Measurements from ENCODE around the gene ZFAND3. TPM values are rescaled to one million over a fixed set of nuclear protein-coding genes. Genes with fewer than 3 reads are reported as not detected.
A peak's percentile ranks its signal among the peaks of the same experiment; 100 is the strongest.

Gene ZFAND3, protein sequence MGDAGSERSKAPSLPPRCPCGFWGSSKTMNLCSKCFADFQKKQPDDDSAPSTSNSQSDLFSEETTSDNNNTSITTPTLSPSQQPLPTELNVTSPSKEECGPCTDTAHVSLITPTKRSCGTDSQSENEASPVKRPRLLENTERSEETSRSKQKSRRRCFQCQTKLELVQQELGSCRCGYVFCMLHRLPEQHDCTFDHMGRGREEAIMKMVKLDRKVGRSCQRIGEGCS
- 13.4 and 14.8 TPM in 2 replicates for polyA plus RNA-seq (2014; cell fraction: cytosol; rRNA removed)
- polyA plus RNA-seq (2014; cell fraction: nucleus; rRNA removed), result 8.4 and 18.4 TPM in 2 replicates

DNA sequence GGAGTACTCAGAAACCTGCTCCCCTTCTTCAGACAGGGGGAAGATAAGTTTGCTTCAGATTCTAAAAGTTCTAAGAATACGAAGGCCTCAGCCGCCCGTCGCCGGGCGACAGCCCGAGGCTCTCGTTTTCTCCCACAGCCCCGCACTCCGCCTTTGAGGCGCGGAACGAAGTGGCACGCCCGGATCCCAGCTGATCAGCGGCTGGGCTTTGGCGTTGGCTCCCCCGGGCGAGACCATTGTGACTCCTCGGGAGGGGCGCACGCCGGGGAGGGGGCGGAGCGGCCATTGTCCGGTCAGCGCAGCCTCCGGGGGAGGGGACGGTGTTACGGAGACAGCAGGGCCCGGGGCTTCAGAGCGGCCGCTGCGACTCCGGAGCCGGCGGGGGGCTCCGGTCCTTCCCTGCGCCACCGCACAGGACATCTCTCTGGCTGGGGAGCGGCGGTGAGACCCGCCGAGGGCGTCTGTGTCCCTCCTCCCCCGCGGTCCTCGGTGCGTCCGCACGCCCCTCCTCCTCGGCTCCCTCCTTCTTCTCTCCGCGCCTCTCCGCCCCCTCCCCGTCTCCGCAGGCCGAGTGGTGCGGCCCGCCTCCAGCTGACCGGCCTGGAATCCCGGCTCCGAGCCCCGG lies at the start of gene ZFAND3:
Gene ZFAND3 (plus strand): TSS at position 551 of the 625 bp plus-strand sequence. CDS start 219 bp downstream, outside the sequence.
- peak; percentile 97 for DNase-seq (ENCODE audit: low spot score)

DNA sequence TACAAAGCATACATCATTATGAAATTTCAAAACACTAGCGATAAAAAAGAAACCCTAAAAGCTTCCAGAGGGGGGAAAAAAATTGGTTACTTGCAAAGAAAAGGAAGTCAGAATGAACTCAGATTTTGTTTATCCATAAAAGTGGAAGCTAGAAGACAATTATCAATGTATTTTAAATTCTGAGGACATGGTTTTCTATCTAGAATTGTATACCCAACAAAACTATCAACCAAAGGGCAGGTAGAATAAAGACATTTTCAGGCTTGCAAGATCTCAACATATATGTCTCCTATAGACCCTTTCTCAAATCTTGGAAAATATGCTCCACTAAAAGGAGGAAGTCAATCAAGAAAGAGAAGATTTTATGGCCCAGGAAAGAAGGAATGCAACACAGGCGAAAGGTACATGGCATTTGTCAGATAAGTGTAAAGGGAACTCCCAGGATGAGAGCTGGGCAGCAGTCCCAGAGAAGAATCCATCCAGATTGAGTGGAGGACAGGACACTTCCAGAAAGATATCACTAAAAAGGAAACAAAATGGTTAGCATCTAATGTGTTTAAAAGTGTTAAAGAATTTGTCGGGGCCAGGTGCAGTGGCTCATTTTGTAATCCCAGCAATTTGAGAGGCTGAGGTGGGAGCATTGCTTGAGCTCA lies 45.4 kb upstream of the ZFAND3 start:
- DNase-seq (ENCODE audit: low spot score), result no peak

DNA sequence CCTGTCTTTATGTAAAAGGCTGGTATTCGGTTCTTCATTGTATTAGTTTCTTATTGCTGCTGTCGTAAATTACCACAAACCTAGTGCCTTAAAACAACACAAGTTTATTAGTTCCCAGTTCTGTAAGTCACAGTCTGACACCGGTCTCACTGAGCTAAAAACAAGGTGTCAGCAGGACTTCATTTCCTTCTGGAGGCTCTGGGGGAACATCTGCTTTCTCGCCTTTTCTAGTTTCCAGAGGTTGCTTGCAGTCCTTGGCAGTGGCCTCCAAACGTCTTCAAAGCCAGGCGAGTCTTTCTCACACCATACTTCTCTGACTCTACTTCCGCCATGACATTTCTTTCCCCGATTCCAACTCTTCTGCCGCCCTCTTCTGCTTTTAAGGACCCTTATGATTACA lies 43.0 kb upstream of the ZFAND3 start:
- DNase-seq (ENCODE audit: low spot score), result no peak

DNA sequence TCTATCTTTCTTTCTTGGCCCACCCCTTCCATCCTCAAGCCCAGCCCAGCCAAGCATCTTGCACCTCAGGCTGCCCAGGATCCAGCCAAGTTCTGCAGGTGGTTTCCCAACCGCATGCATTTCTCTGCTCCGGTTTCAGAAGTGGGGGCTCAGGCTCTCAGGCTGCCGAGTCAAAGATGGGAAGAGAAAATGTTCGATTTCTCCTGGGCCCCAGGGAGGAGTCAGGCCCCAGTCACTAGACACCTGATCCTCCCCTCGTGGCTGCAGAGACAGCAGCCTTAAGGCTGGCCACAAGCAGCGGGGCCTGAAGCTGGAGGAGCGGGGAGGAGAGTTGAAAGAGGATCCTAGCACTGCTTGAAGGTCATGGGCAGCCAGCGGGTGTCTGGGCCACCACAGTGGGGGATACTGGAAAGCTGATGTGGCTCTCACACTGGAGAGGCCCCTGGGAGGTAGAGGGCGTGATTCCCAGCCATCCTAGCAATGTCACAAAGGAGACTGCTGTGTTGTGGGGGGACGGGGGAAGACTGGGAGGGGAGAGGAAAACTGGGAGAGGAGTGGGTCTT lies 42.2 kb upstream of the ZFAND3 start:
- DNase-seq (ENCODE audit: low spot score), result peak; percentile 45

DNA sequence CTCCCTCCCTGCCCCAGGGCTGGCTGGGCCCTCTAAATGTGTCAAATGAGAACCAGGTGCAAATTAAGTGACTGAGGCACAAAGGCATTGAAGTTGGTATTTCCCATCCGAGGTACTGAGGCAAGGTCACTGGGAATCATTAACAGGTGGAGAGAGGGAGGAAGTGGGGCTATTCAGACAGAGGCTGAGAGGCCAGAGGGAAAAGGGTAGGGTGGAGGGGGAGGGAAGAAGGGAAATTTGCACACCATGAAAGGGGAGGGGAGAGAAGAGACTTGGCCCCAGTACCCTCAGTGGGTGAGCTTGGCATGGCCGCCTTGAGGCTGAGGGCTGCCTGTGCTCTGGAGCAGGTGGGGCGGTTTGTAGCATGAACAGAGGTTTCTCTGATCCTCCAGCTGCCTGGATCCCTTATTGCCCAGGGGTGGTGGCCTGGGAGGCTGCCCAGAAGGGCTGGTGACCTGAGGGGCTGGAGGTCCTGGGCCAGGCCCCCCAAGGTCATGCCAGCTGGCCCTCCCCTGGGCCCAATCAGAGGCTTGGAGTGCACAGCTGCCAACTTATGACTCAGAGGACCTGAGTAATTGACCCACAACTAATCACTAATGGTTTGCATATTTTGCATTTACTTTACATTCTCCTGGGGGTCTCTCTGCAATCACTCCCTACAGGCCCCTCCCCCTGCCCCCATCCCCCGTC lies 40.3 kb upstream of the ZFAND3 start:
- no peak for DNase-seq (ENCODE audit: low spot score)

DNA sequence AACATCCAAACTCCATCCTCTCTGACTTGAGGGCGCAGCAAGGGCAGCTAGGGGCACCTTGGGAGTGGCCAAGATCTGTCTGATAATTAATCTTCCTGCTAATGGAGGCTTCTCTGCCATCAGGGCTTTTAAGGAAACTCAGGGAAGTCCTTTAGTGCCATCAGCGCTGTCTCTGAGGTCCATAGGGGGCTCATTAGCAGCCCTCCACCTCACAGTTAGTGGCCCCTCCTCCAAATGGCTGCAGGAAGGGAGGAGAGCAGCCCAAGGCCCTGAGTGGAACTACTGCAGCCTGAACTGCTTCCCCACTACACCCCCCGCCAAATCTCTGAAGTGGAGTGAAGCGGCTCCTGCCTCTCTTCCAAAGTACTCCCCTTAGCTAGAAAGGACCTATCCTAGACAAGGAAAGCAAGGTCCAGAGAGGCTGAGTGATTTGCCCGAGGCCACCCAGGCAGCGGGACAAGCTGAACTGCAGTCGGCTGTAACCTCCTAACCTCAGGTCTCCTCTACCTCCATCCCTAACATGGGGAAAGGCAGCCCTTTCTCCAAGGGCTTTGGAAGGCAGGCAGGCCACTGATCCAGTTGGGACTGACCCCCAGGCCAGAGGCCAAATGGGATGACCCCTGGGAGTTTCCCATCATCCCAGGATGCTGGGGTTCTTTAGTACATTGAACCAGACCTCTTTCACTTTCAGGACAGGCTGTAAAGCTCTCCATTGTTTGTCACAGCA lies 39.5 kb upstream of the ZFAND3 start:
- DNase-seq (ENCODE audit: low spot score), result no peak

DNA sequence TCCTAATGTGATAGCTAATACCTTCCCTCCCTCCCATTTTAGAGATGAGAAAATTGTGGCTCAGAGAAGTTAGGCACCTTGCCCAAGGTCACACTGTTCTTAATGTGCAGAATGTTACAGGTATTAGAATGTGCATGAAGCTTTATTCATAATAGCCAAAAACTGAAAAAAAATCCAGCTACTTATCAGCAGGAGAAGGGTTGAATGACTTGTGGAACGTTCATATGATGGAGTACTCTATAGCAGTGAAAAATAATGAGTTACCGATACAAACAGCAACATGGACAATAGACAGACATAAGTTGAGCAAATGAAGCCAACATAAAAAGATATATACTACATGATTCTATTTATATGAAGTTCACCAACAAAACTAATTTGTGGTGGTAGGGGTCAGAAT lies 37.7 kb upstream of the ZFAND3 start:
- DNase-seq (ENCODE audit: low spot score), result no peak

DNA sequence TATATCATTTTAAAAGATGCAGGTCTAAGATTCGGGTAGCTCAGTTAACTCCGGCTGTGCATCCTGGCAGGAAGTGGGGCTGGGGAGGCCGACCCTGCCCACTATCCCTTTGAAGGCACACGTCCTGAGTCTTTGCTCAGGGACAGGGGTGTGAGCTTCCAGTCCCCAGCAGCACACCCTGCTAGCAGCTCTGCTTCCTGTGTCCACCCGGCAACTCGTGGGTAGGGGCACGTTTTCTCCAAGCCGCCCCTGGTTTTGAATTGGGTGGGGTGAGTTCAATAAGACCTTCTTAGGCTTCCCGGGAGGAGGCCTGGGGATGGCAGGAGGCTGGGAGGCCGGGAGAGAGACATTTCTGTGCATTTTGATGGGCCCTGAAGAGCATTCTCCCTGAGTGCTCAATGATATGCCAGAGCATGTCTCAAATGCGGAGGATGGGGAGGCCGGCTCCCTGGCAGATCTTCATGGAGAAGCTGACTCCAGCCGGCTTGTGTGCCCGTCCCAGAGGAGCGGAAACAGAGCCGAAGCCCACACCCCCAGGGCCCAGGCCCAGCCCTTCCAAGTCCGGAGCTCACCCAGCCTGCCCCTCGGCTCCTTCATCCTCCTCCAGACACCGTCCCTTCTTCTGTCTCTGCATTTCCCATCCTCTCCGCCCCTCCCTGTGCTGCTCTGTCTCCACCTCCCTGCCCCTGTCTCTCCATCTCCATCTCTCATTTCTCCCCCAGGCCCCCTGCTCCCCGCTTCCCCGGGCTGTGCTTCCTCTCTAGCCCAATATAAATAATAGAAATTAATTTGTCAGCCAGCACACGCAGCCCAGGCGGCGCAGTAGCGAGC lies 36.3 kb upstream of the ZFAND3 start:
- peak; percentile 86 for DNase-seq (ENCODE audit: low spot score)

DNA sequence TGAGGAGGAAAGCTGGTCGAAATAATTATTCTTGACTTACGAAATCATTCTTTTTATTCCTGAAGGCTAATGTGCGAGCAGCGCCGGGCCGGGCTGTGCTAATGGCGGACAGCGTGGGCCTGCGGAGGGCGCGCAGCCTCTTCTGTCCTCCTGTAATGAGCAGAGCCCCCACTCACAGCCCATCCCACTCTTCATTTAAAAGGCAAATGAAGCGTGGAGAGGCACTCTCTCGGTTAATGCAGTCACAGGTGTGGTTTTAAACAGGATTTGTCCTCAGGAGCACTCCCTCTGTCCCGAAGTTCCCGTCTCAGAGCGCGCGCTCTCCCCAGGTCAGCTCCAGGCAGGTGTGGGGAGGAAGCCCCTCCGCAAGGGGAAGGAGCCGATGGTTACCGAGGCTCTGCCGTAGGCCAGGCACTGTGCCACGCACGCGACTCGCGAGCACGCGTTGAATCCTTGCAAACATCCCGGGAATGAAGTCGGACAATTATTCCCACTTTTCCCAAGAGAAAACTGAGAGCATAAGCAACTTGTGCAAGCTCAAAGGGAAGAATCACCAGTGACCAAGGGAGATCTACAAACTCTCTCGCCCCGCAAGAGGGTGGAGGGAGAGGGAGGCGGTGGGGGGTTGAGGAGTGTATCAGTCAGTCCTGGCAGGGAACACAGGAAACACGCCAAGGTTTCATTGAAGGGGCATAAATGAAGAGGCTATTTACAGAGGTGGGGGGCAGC lies 35.5 kb upstream of the ZFAND3 start:
- peak; percentile 51 for DNase-seq (ENCODE audit: low spot score)

DNA sequence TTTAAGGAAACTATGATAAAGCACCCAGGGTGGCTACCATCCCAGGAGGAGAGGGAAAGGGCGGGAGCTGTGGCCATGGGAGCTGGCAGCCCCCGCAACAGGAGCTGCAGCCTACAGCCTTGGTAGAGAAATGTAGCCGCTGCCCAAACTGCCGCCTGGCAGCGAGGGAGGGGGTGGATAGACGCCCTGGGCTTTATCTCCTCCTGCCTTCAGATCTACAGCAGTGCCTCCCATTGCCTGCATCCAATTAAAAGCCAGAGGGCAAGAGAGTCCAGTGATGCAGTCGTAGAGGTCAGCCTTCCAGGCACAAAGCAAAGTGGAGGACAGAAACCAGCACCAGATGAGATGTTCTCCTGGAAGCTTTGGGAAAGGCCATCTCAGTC lies 35.0 kb upstream of the ZFAND3 start:
- peak; percentile 59 for DNase-seq (ENCODE audit: low spot score)

DNA sequence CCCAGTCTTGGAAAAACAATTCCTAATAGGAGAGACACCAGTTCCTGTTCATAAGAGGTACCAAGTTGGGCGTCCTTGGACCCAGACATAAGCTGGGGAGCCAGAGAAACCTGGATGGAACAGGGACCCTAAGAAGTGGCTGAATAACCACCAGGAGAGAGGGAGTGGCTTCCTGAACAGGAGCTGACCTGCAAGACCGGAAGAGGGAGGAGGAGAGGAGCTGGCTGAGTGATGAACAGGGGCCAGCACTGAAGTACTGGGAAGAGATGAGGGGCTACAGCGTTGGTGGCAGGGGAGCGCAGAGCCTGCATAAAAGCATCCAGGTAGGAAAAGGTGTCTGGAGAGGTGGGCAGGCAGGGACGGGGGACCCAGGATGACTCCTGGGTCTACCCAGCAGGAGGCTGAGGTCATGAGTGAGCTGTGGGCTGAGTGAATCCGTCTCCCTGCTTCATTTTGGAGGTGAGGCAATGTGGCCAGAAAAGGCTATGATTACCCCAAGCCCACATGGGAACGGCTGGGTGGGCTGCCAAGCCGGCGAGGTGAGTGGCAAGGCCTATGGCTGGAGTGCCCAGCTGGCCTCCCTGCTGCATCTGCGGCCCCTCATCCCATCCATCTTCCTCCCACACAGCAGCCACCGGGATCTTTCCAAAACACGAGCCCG lies 34.4 kb upstream of the ZFAND3 start:
- no peak for DNase-seq (ENCODE audit: low spot score)

DNA sequence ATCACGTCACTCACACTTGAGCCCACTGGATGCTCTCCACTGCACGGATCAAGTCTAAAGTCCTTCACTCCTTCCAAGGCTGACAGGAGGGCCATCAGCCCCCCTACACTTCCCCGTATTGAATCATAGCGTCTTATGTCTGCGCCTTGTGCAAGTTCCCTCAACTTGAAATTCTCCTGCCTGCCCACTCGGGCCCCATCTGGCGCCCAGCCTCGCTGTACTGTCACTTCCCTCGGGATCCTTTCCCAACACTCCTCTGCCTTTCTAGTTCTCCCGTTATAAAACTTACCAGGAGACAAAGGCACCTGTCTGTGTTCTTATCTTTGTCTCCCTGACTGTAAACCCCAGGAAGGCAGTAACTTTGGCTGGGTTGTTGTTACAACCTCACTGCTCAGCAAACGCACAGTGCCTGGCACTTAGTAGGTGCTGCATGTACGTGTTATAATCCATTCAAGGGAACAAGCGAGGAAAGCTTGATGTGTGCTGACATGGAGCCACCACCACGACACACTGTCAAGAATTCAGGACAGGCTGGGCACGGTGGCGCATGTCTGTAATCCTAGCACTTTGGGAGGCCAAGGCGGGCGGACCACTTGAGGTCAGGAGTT lies 33.8 kb upstream of the ZFAND3 start:
- no peak for DNase-seq (ENCODE audit: low spot score)

DNA sequence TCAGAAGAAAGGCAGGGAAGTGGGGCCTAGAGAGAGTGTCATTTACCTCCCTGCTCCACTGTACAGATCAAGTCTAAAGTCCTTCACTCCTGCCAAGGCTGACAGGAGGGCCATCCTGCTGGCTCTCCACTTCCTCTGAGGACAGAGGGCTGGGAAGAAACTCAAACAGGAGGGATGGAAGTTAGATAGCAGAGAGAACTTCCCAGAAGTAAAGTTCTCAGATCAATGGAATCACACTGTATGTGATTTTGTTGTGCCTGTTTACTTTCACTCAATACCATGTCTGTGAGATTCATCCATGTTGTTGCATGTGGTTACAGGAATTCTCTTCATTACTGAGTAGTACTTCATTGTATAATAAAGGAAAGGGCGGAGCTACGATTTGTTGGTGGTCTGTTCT lies 32.3 kb upstream of the ZFAND3 start:
- DNase-seq (ENCODE audit: low spot score), result no peak

DNA sequence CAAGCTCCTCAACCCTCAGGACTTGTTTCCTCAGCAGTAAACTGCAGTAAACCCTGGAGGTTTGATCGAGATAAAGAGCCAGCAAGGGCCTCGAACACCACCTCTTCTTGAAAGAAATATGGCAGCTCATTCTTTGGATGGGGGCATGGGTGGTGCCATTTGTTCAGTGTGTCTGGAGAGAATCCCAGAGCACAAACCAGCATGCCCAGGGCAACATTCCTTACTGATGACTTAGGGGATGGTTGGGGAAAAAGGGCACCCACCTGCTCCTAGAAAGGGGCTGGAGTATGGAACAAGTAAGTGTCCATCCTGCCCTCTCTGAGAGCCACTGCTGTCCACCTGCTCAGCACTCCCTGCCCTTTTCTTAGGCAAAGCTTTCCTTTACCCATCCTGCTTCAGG lies 31.3 kb upstream of the ZFAND3 start:
- no peak for DNase-seq (ENCODE audit: low spot score)

DNA sequence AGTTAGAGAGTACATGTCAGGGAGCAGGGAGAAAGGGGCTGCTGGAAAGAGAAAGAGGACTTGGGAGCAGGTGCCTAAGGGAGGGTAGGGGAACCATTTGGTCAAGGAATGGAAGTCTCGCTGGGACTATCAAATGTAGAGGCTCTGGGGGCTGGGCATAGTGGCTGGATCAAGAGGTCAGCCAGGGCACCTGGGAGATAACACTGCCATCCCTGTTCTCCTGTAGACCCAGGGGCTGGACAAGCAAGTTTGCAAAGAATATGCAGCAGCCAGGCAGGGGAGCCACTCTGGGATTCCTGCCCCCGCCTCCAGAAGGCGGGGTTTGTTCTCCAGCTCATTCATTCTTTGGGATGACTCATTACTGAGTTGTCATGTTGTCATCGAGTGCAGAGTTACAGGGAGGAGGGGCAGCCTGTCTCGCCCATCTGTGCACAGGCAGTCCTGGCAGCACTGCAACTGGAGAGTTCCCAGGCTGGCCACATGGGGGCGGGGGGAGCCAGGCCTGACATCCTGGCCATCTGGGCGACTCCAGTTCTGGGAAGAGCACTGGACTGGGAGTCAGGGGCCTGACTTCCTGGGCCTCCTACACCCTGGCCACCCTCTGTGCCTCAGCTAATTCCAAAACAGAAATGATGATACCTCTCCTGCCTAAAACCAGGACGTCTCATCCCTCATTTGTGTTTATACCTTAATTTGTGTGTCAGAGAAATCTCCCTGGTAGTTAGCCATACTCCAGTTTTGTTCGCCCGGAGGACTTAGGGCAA lies 28.2 kb upstream of the ZFAND3 start:
- DNase-seq (ENCODE audit: low spot score), result peak; percentile 88

DNA sequence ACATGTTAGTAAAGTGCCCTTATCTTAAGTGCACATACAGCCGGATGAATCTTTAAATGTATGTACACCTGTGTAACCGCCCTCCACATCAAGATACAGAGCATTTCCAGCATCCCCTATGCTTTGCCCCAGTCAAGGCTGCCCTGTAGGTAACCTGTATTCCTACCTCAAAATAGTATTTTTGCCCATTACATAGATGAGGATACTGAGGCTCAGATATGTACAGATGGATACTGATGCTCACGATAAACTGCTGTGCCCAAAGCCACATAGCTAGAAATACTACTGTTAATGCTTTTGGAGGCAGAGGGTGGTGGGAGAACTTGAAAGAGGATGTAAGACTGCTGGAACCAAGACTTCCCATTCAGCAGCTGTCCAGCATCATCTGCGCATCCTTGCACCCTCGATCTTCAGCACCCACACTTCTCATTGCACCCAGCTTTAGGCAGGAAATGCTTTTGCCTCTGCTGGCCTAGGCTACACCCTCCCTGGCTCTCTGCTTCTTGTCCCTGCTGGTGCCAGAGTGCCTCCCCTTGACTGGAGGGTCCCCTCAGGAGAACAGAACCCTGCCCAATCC lies 27.0 kb upstream of the ZFAND3 start:
- DNase-seq (ENCODE audit: low spot score), result no peak

DNA sequence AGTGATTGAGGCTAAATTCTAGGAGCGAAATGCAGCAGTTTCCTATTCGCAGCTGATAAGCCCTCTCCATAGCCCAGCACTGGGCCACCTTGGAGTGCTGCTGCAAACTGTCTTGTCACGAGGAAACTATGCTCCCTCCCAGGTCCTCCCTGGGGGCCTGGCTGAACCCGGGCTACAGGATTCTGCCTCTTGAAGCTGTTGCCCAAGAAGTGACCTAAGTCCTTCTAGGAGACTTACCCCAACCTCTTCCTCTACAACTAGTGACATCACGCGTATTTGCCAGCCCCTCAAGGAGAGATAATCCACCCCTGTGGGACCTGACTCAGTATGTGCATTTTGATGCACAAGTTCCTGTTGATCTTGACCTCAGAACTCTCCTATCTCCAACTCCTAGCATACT lies 26.5 kb upstream of the ZFAND3 start:
- DNase-seq (ENCODE audit: low spot score), result no peak

DNA sequence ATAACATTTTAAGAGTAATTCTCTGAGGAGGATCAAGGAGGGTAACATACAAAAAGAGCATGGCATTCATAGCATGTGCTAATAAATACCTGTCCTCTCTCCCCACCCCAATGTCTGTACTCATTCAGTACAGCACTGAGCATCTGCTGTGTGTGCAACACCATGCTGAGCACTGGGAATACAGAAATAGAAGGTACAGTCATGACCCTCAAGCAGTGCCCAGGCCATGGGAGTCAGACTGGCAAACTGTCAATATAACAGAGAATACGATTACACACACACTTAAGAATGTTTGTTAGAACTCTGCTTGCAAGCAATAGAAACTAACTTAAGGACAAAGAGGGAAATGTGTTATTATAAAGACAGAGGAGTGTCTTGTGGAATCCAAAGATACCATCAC lies 24.7 kb upstream of the ZFAND3 start:
- no peak for DNase-seq (ENCODE audit: low spot score)

Measured in SK-N-DZ (cell line).